Measurements from ENCODE around the gene ACKR2. TPM values are rescaled to one million over a fixed set of nuclear protein-coding genes. Genes with fewer than 3 reads are reported as not detected.

Gene ACKR2
- total and polyA plus RNA-seq, 2 of the 13 experiments (the other 11 are each of a cell fraction or from before 2014, with no cell fraction given) = 1.1 to 1.9 TPM

GRCh38 chr3:42839616-42840015 is 30.4 kb downstream of the ACKR2 start (continued):
- TF ChIP-seq ZNF276 (CRISPR knock-in tag; IDR thresholded peaks at IDR 0.05; ENCODE audit: low read depth) = no peak
- no peak for TF ChIP-seq PATZ1 (CRISPR knock-in tag; IDR thresholded peaks at IDR 0.05)
- no peak for TF ChIP-seq AFF4 (CRISPR knock-in tag; IDR thresholded peaks at IDR 0.05)
- no peak for TF ChIP-seq ZBTB14 (CRISPR knock-in tag; IDR thresholded peaks at IDR 0.05)
- TF ChIP-seq ZNF275 (CRISPR knock-in tag; IDR thresholded peaks at IDR 0.05; ENCODE audit: borderline replicate concordance) = no peak
- TF ChIP-seq ZBTB20 (CRISPR knock-in tag; IDR thresholded peaks at IDR 0.05; ENCODE audit: borderline replicate concordance, low read depth) = no peak
- TF ChIP-seq PHF21A (CRISPR knock-in tag; IDR thresholded peaks at IDR 0.05) = no peak
- TF ChIP-seq SOX13 (IDR thresholded peaks at IDR 0.05) = no peak
- peak in 1 of 2 experiments; percentile 9; a peak in 1 of 4 replicates for TF ChIP-seq SOX13 (CRISPR knock-in tag; conservative IDR thresholded peaks at IDR 0.05 in 1 of 2, IDR thresholded peaks at IDR 0.05 in 1 of 2)
- TF ChIP-seq GATAD1 (CRISPR knock-in tag; IDR thresholded peaks at IDR 0.05) = no peak
- TF ChIP-seq SNAPC4 (CRISPR knock-in tag; IDR thresholded peaks at IDR 0.05) = no peak
